Stimulated activated CD8-positive, alpha-beta memory T cell treated with anti-CD3 and anti-CD28 coated beads, Interleukin-4, amount 100 ng/mL, for 24 hours (primary cell): ENCODE measurements around the gene DHX15.

Experiments used
- DNase-seq: peaks from one replicate; pipeline ENCODE4 v3.0.0-alpha.2; 2020; ENCODE audit warnings: low read depth

Gene DHX15

DNA sequence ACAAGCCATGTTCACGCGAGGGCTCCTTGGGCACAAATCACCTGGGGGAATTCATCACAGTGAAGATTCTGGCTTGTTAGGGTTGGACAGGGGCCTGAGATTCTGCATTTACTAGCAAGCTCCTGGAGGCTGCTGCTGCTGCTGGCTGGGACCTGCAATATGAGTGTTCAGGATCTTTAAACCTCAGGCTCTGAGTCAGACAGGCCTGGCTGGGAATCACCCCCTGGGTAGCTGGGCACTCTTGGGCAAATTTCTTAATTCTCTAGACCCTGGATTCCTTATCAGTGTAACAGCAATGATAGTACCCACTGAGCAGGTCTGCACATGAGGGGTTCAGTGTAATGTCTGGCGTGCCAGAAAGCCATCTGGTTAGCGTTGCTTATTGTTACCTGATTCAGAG is 101.5 kb downstream of the DHX15 start:
- DNase-seq, result no peak

- no peak for DNase-seq
Observed at GRCh38 chr4:24477919-24478318, 106.4 kb downstream of the DHX15 start.
